ENCODE data around the gene ILKAP. TPM values are rescaled to one million over a fixed set of nuclear protein-coding genes. Genes with fewer than 3 reads are reported as not detected.

The ILKAP gene
- total RNA-seq, 1 donor from 2014 or later, result 25.0 TPM

GRCh38 chr2:238162846-238163441, 40.6 kb downstream of the ILKAP start:
- H3K4me3 ChIP-seq (ENCODE audit: low read depth, low read length), result peak overlapping the region; percentile 32

GRCh38 chr2:238162251-238162845, 41.1 kb downstream of the ILKAP start:
- Histone ChIP-seq H3K4me3 (ENCODE audit: low read depth, low read length) (no peak overlapping the region), H3K27me3 (ENCODE audit: control insufficient read depth, insufficient read depth, low read length) (no peaks in the 10 kb centered on the region), H3K36me3 (ENCODE audit: control insufficient read depth, insufficient read depth, low read length) (peaks cover under 1% of the 10 kb centered on the region)
- TF ChIP-seq CTCF (IDR thresholded peaks at IDR 0.05; ENCODE audit: insufficient read depth, low read length, severe bottlenecking), result no peak
- DNase-seq (ENCODE audit: low read depth) (no peak), FAIRE-seq (no peak)

More at GRCh38 chr2:238162846-238163441, 40.6 kb downstream of the ILKAP start:
- H3K36me3 ChIP-seq (ENCODE audit: control insufficient read depth, insufficient read depth, low read length), result peaks cover 5% of the 10 kb centered on the region
- H3K27me3 ChIP-seq (ENCODE audit: control insufficient read depth, insufficient read depth, low read length), result no peaks in the 10 kb centered on the region
- no peak for DNase-seq (ENCODE audit: low read depth)
- no peak for FAIRE-seq
- TF ChIP-seq CTCF (IDR thresholded peaks at IDR 0.05; ENCODE audit: insufficient read depth, low read length, severe bottlenecking), result no peak

- Histone ChIP-seq H3K27me3 (ENCODE audit: control insufficient read depth, insufficient read depth, low read length) (no peaks in the 10 kb centered on the region), H3K4me3 (ENCODE audit: low read depth, low read length) (no peak overlapping the region), H3K36me3 (ENCODE audit: control insufficient read depth, insufficient read depth, low read length) (no peaks in the 10 kb centered on the region)
- no peak for FAIRE-seq
- DNase-seq (ENCODE audit: low read depth), result no peak
- TF ChIP-seq CTCF (IDR thresholded peaks at IDR 0.05; ENCODE audit: insufficient read depth, low read length, severe bottlenecking), result no peak
Measured at GRCh38 chr2:238161291-238162051, 42.0 kb downstream of the ILKAP start.

GRCh38 chr2:238160206-238161129, 43.0 kb downstream of the ILKAP start:
- H3K36me3 ChIP-seq (ENCODE audit: control insufficient read depth, insufficient read depth, low read length), result no peaks in the 10 kb centered on the region
- DNase-seq (ENCODE audit: low read depth) (no peak), FAIRE-seq (peak; percentile 13)
- no peaks in the 10 kb centered on the region for H3K27me3 ChIP-seq (ENCODE audit: control insufficient read depth, insufficient read depth, low read length)
- TF ChIP-seq CTCF (IDR thresholded peaks at IDR 0.05; ENCODE audit: insufficient read depth, low read length, severe bottlenecking), result peak; percentile 29
- no peak overlapping the region for H3K4me3 ChIP-seq (ENCODE audit: low read depth, low read length)

- peak overlapping the region; percentile 42 for H3K4me3 ChIP-seq (ENCODE audit: low read depth, low read length)
- no peaks in the 10 kb centered on the region for H3K27me3 ChIP-seq (ENCODE audit: control insufficient read depth, insufficient read depth, low read length)
Measured at GRCh38 chr2:238159661-238160205, 43.8 kb downstream of the ILKAP start.

More at GRCh38 chr2:238159661-238160205, 43.8 kb downstream of the ILKAP start:
- TF ChIP-seq CTCF (IDR thresholded peaks at IDR 0.05; ENCODE audit: insufficient read depth, low read length, severe bottlenecking), result no peak
- H3K36me3 ChIP-seq (ENCODE audit: control insufficient read depth, insufficient read depth, low read length), result no peaks in the 10 kb centered on the region
- DNase-seq (ENCODE audit: low read depth), result no peak
- FAIRE-seq, result no peak
